GM12878 (cell line): ENCODE results near the gene HINT1. TPM values are rescaled to one million over a fixed set of nuclear protein-coding genes. Genes with fewer than 3 reads are reported as not detected.

ENCODE experiments used
- ATF2 ChIP-seq: IDR thresholded peaks from 2 replicates; pipeline ENCODE4 v1.6.1; 2012; ENCODE audit warnings: low read length, inconsistent platforms
- CHD2 ChIP-seq: IDR thresholded peaks from 2 replicates; pipeline ENCODE4 v1.6.1; 2011; ENCODE audit warnings: low read depth, low read length, improper control_type of control experiment, borderline replicate concordance
- CTCF ChIP-seq, 3 experiments: IDR thresholded peaks in 2 of 3; conservative IDR thresholded peaks in 1 of 3; 2 replicates each; pipeline ENCODE4 v1.5.1; 2011; ENCODE audit warnings: low read depth in 3 of 3, low read length in 3 of 3, mild to moderate bottlenecking in 3 of 3, control low read depth in 2 of 3, moderate library complexity in 2 of 3, inconsistent platforms in 1 of 3, mixed read lengths in 1 of 3; ENCODE audit not compliant: control insufficient read depth in 2 of 3, insufficient read depth in 1 of 3; ENCODE audit errors: extremely low read depth in 1 of 3
- EP300 ChIP-seq, 2 experiments: fragments of 150-350 bp in 1 of 2; IDR thresholded peaks; 2 replicates each; pipeline ENCODE4 v1.6.1; 2011 to 2012; ENCODE audit warnings: low read depth in 2 of 2, low read length in 2 of 2, borderline replicate concordance in 1 of 2, improper control_type of control experiment in 1 of 2, inconsistent platforms in 1 of 2; ENCODE audit not compliant: control insufficient read depth in 1 of 2
- ESRRA ChIP-seq: IDR thresholded peaks from 2 replicates; pipeline ENCODE4 v1.6.1; 2012; ENCODE audit warnings: mild to moderate bottlenecking, low read length, improper control_type of control experiment
- HCFC1 ChIP-seq: fragments of 150-350 bp; IDR thresholded peaks from 2 replicates; pipeline ENCODE4 v1.6.1; 2014; ENCODE audit warnings: low read length
- IKZF1 ChIP-seq: fragments of 450-650 bp; conservative IDR thresholded peaks from 2 replicates; pipeline ENCODE4 v1.6.1; 2017; ENCODE audit warnings: antibody characterized with exemption, mild to moderate bottlenecking
- IRF3 ChIP-seq: fragments of 450-650 bp; IDR thresholded peaks from 2 replicates; pipeline ENCODE4 v1.6.1; 2014; ENCODE audit warnings: mild to moderate bottlenecking
- IRF4 ChIP-seq: IDR thresholded peaks from 2 replicates; pipeline ENCODE4 v1.6.1; 2011; ENCODE audit warnings: low read depth, low read length
- MAX ChIP-seq: IDR thresholded peaks from 2 replicates; pipeline ENCODE4 v1.6.1; 2012; ENCODE audit warnings: low read depth, low read length, improper control_type of control experiment
- MEF2A ChIP-seq: IDR thresholded peaks from 2 replicates; pipeline ENCODE4 v1.6.1; 2011; ENCODE audit warnings: low read depth, mild to moderate bottlenecking, low read length, moderate library complexity; ENCODE audit not compliant: insufficient read depth
- RAD51 ChIP-seq: fragments of 450-650 bp; IDR thresholded peaks from 2 replicates; pipeline ENCODE4 v1.6.1; 2016; ENCODE audit warnings: moderate library complexity, mild to moderate bottlenecking, inconsistent platforms
- RFX5 ChIP-seq: IDR thresholded peaks from 2 replicates; pipeline ENCODE4 v1.6.1; 2011; ENCODE audit warnings: low read depth, low read length, improper control_type of control experiment
- SMAD5 ChIP-seq: IDR thresholded peaks from 2 replicates; pipeline ENCODE4 v1.6.1; 2016; ENCODE audit warnings: antibody characterized with exemption, low read depth
- SMC3 ChIP-seq: IDR thresholded peaks from 2 replicates; pipeline ENCODE4 v1.6.1; 2011; ENCODE audit warnings: low read length, improper control_type of control experiment, borderline replicate concordance
- SUPT20H ChIP-seq: IDR thresholded peaks from 2 replicates; pipeline ENCODE4 v1.6.1; 2011; ENCODE audit warnings: low read depth, mild to moderate bottlenecking, low read length, moderate library complexity, borderline replicate concordance; ENCODE audit not compliant: control insufficient read depth
- WRNIP1 ChIP-seq: IDR thresholded peaks from 2 replicates; pipeline ENCODE4 v1.6.1; 2011; ENCODE audit warnings: low read depth, low read length, improper control_type of control experiment, borderline replicate concordance
- ZNF687 ChIP-seq: fragments of 450-650 bp; IDR thresholded peaks from 2 replicates; pipeline ENCODE4 v1.6.1; 2017; ENCODE audit warnings: mild to moderate bottlenecking, moderate library complexity
- polyA plus RNA-seq, 11 experiments: library from polyadenylated mRNA; depleted of rRNA in 4 of 11; unstranded in 6 of 11; stranded (reverse) in 5 of 11; fragments of >200 nt; fragmentation: Nextera tagmentation in 4 of 11; fragmentation: Illumina TruSeq in 1 of 11; extraction: Ambion mirVana in 4 of 11; extraction: Trizol in 1 of 11; gene quantifications; 1 replicate in 1 of 11; 2 replicates in 10 of 11; pipeline versions ENCODE4 v1.2.1 to v1.2.3, GENCODE V29; 2011 to 2016; ENCODE audit warnings: inconsistent platforms in 2 of 11, missing spikeins in 2 of 11, low read depth in 1 of 11
- total RNA-seq, 4 experiments: library from RNA; depleted of rRNA in 3 of 4; stranded (reverse); fragments of >200 nt in 3 of 4; fragmentation: Illumina TruSeq in 1 of 4; extraction: Trizol in 1 of 4; gene quantifications; 2 replicates each; pipeline versions ENCODE4 v1.2.1 to v1.2.3, GENCODE V29; 2013 to 2021

The HINT1 gene
- total and polyA plus RNA-seq, 10 of the 15 experiments (the other 5 are each of a cell fraction or from before 2014, with no cell fraction given): 253 to 997 (median 562) TPM

- TF ChIP-seq CTCF (IDR thresholded peaks at IDR 0.05 in 2 of 3, conservative IDR thresholded peaks at IDR 0.05 in 1 of 3; ENCODE audit: control insufficient read depth in 2 of 3, extremely low read depth in 1 of 3, insufficient read depth in 1 of 3, low read depth in 3 of 3, low read length in 3 of 3) (no peak), IRF4 (0 out of 2 replicates have a peak, but pooled peaks have one; percentile 9), RAD51 (no peak; the same call in 1 of the 2 replicates), MEF2A (no peak), SUPT20H (no peak), EP300 (IDR thresholded peaks at IDR 0.05; ENCODE audit: borderline replicate concordance in 1 of 2, control insufficient read depth in 1 of 2, low read depth in 2 of 2, low read length in 2 of 2) (peak; percentile 71 to 89; a peak in 2 of 4 replicates), SMC3 (no peak; the same call in 1 of the 2 replicates), MAX (no peak), ZNF687 (peak; percentile 74), HCFC1 (no peak), IRF3 (no peak), WRNIP1 (no peak), SMAD5 (no peak), ATF2 (peak; percentile 79), CHD2 (peak; percentile 74; the same call in 1 of the 2 replicates), IKZF1 (peak; percentile 81), RFX5 (no peak), ESRRA (no peak)
Observed at GRCh38 chr5:131212471-131213021, 47.5 kb upstream of the HINT1 start (continued).
